NCI-H446 (cell line): ENCODE results near the gene MEX3A.
"Not testable (repeated sequence)": the region's sequence is repeated elsewhere in the genome, so short reads cannot be mapped to it uniquely, and the experiment has no call there.

Experiments
- DNase-seq, 2 experiments: peaks; one replicate each; lab custom pipeline; 2025; lab: John Stamatoyannopoulos, UW

Gene MEX3A

GRCh38 chr1:156082309-156083091 is at the start of gene MEX3A:
Gene MEX3A, minus strand, starts transcription at chr1:156082465. Its CDS starts 467 bp downstream, at chr1:156081998.
- peak; percentile 59 to 81 for DNase-seq

- no peak for DNase-seq
These were observed 48.3 kb upstream of the MEX3A start for GRCh38 chr1:156130578-156130942.

- DNase-seq = peak; percentile 82 to 87
These were observed 47.7 kb upstream of the MEX3A start for GRCh38 chr1:156129687-156130577.

GRCh38 chr1:156128654-156129597 is 46.7 kb upstream of the MEX3A start:
- DNase-seq = peak in 1 of 2 experiments; percentile 57

GRCh38 chr1:156128308-156128653 is 46.0 kb upstream of the MEX3A start:
- no peak for DNase-seq

- DNase-seq = no peak
These were observed 44.6 kb upstream of the MEX3A start for GRCh38 chr1:156126630-156127534.

- DNase-seq = peak; percentile 53 to 63
These were observed 43.9 kb upstream of the MEX3A start for GRCh38 chr1:156126043-156126629.

- DNase-seq = not testable (repeated sequence)
These were observed 43.3 kb upstream of the MEX3A start for GRCh38 chr1:156125544-156125943.

GRCh38 chr1:156124557-156125483 is 42.6 kb upstream of the MEX3A start:
- DNase-seq = no peak

- peak; percentile 94 to 97 for DNase-seq
These were observed 41.3 kb upstream of the MEX3A start for GRCh38 chr1:156123356-156124196.

GRCh38 chr1:156122519-156123355 is 40.5 kb upstream of the MEX3A start:
- DNase-seq = peak; percentile 24 to 72

GRCh38 chr1:156122086-156122485 is 39.8 kb upstream of the MEX3A start:
- no peak for DNase-seq

- DNase-seq = no peak
These were observed 39.2 kb upstream of the MEX3A start for GRCh38 chr1:156121457-156121856.

GRCh38 chr1:156121005-156121404 is 38.7 kb upstream of the MEX3A start:
- DNase-seq = not testable (repeated sequence)

GRCh38 chr1:156120318-156120717 is 38.1 kb upstream of the MEX3A start:
- no peak for DNase-seq

GRCh38 chr1:156119503-156120209 is 37.4 kb upstream of the MEX3A start:
- DNase-seq = peak in 1 of 2 experiments; percentile 54
